Pons (tissue), 1 donor: ENCODE data around the gene PREPL.

Experiments used
- DNase-seq: peaks from one replicate; pipeline ENCODE4 v3.0.0-alpha.2; 2016; ENCODE audit warnings: low spot score

The PREPL gene

DNA sequence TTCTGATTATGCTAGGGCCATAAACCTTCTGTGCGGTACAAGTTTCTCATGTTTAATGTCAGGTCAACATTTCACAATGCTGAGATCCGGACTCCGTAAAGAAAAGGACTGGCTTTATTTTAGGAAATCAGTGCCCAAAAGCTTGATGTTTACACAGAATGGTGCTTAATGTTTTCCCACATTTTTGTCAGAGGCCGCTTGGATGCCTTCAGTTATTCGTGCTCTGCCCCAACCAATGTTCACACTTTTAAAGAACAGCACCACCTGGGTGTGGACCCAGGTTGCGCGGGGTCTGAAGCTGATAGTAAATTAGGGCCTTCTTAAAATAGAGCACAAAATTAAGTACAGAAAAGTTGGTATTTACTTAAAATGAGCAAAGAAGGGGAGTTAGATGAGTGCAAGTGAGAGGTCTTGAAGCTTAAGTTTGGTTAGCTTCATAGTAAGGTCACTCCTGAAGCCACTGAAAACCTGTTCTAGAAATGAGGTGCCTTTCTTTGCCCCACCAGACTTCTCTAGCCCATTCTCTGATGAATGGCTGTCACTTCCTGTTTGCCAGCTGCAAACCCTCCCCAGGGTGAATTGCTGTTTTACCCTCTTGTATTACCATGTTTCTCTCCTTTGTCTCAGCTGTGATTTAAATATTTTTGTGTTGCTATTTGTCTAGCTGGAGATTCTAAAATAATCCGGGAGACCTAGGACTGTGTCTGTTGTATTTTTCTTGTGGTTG lies 65.5 kb downstream of the PREPL start:
- DNase-seq, result no peak

- no peak for DNase-seq
Measured at GRCh38 chr2:44295113-44295512, 66.2 kb downstream of the PREPL start.

DNA sequence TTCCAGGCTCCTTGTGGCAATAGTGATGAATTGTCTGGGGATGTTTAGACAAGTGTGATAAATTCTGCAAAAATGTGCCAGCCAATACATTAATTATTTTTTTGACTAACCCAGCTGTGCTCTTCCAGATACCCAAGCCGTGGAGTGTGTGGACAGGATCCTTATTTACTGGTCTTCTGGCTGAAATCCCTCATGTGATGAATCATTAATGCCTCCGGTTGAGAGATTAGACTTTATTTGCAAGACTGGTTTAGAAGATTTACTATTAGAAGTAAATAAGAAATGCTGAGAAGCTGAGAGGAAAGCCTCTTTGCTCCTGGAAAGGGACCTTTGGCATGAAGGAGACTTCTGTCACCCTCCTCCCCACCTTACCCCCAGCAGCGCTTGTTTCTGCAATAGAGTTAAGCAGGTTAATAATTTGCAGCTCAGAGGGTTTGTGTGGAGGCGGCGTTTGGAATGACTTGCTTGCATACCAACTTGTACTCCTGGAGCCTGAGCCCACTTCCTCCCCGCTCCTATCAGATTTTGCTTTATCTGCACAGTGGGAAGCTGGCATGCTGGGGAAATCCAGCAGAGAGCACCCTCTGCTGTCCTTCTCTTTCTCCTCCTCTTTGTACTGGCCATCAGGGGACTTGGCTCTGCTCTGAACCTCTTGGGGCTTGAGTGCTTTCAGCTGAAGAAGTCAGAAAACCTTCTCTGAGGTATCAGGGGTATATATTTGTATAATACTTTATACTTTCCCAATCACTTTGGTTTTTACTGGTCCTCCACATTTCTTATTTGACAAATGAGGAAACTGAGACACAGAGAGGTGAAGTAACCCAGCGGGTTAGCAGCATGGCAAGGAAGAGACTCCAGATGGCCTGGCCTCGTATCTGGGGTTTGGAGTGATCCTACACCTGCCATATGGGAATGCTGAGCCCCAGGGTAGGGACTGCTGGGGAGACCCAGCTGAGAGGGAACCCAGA lies 69.7 kb downstream of the PREPL start:
- DNase-seq, result peak; percentile 88

DNA sequence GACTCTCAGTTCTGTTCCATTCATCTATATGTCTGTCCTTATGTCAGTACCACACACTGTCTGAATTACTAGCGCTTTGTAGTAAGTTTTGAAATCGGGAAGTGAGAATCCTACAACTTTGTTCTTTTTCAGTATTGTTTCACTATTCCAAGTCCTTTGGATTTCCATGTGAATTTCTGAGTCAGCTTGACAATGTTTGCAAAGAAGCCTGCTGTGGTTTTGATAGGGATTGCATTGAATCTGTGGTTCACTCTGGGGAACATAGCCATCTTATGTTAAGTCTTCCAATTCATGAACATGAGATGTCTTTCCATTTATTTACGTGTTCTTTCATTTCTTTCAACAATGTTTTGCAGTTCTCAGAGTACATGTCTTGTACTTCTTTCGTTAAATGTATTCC lies 71.0 kb downstream of the PREPL start:
- DNase-seq, result peak; percentile 14

- no peak for DNase-seq
Measured at GRCh38 chr2:44286884-44287638, 74.2 kb downstream of the PREPL start.

DNA sequence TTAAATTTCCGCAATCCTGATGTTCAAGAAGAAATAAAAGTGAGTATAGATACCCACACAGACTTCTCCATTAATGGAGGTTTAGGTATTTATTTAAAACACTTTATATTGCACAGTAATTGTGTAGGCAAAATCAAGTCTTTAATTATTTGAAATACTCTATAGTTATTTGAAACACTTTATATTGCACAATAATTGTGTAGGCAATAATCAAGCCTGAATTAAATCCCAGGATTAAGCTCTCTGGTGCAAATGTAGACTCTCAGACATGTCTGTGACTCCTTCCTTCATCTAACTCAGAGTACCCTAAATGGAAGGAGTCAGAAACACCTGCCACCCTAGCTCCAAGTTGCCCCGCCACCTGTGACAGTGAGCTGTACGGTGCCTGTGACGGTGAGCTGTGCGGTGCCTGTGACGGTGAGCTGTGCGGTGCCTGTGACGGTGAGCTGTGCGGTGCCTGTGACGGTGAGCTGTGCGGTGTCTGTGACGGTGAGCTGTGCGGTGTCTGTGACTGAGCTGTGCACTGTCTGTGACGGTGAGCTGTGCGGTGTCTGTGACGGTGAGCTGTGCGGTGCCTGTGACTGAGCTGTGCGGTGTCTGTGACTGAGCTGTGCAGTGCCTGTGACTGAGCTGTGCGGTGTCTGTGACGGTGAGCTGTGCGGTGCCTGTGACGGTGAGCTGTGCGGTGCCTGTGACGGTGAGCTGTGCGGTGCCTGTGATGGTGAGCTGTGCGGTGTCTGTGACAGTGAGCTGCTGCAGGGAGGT lies 75.0 kb downstream of the PREPL start:
- DNase-seq, result no peak

- no peak for DNase-seq
Measured at GRCh38 chr2:44285174-44285573, 76.1 kb downstream of the PREPL start.

DNA sequence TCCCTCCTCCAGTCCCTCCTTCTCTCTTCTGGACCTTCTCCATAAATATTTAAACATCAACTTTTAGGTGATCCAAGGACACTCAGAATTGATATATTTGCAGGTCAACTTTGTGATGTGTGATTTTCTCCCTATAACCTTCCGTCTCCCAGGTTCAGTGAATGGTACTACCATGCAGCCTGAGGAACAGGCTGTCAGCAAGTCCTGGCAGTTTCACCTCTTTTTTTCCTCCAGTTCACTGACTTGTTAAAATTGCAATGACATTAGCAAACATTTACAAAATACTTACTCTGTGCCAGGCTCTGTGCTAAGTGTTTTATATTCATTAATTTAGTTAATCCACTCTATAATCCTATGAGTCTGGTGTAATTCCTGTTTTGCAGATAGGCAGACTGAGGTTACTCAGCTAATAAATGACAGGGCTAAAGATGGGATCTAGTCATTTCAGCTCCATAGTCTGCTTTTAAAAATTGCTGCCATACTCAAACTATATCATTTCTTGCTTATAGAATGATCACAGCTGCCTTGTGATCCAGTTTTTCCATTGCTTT lies 78.1 kb downstream of the PREPL start:
- DNase-seq, result no peak

GRCh38 chr2:44280869-44281268 lies 80.4 kb downstream of the PREPL start:
- DNase-seq, result no peak

DNA sequence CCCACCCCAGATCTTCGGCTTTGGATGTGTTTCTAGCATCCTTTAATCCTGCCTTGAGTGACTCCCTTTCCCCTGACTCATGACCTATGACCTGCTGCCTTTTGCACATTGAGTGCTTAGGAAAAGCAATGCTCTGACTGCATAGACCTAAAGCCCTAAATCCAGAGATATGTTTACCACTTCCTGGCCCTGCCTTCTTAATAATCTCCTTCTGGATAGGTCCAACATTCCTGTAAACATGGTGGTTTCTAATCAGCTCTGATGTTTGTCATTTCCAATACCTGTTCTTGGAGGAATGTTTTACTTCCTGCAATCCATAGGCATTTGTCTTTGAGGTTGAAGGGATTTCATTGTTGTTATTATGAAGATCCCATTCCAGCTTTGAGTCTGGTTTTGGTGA lies 83.8 kb downstream of the PREPL start:
- no peak for DNase-seq

GRCh38 chr2:44275927-44276303 lies 85.4 kb downstream of the PREPL start:
- no peak for DNase-seq

DNA sequence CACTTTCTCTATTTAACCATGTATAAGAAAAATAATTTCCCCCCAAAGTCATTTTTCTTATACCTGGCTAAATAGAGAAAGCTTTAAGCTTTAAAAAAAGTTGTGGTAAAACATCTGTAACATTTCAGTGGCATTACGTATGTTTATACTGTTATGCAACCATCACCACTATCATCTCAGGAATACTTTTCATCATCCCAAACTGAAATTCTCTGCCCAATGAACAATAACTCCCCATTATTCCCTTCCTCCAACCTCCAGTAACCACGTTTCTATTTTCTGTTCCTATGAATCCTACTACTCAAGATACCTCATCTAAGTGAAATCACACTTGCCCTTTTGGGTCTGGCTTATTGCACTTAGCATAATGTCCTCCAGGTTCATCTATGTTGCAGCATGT lies 87.7 kb downstream of the PREPL start:
- DNase-seq, result no peak

DNA sequence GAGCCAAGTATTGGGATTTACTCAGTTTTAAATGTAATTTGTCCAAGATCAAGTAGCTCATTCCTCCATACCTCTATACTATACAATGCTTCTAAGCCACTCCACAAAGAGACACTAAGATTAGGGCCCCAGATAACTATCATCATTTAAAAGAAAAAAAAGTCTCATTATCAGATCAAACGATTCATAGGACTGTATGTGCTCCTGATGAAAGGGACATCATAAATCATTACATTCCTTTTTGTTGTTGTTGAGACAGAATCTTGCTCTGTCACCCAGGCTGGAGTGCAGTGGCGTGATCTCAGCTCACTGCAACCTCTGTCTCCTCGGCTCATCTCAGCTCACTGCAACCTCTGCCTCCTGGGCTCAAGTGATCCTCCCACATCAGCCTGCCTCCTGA lies 88.2 kb downstream of the PREPL start:
- DNase-seq, result no peak

- no peak for DNase-seq
Measured at GRCh38 chr2:44271296-44271695, 90.0 kb downstream of the PREPL start.

- peak; percentile 88 for DNase-seq
Measured at GRCh38 chr2:44269831-44270230, 91.5 kb downstream of the PREPL start.

DNA sequence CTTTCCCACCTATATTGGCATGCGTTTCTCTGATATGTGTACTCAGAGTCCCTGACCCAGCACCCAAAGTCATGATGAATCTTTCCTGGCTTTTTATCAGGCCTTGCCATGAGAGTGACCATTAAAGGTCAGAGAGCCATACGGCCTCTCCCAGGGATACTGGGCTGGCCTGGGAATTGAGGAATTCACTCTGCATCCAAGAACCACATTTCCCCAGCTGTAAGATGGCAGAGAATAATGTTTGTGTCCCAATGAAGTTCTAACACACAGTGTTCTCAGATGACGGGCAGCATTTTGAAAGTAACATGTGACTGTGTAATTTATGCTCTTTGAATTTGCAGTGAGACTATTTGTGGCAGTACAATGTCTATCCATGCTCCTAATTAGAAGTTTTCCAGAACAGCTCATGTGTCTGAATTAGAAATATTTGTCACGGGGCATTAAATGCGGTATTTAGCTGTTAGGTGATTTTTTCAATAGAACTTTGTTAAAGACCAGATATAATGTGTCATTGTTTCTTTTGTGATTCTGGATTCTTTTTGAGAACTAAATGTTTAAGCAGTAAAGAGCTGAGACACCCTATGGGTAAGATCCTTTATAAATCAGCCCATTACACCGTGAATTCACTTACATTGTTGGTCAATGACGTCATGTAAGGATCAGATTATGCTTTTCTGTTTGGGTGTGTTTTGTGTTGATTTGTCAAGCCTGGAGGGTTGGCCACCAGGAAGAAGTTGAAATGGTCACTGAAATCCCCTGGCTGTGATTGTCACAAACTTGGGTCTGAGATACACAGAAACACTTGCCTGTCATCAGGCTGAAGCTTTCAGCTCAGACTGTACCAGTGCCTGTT lies 93.3 kb downstream of the PREPL start:
- DNase-seq, result peak; percentile 76
